Kidney (tissue), 14 donors: ENCODE data around the gene HHAT. TPM values are rescaled to one million over a fixed set of nuclear protein-coding genes. Genes with fewer than 3 reads are reported as not detected.
"Not testable (repeated sequence)": the region's sequence is repeated elsewhere in the genome, so short reads cannot be mapped to it uniquely, and the experiment has no call there.

Source experiments
- DNase-seq, 5 donors: peaks; one replicate each; pipeline ENCODE4 v3.0.0-alpha.2; 2013 to 2020
- FAIRE-seq: peaks from 2 replicates; lab custom pipeline; 2012; peaks lifted over from hg19 to GRCh38; lab: Jason Lieb, UNC
- H3K27ac ChIP-seq, 2 donors: one replicate each; pipeline ENCODE4 v1.7.0; 2013; ENCODE audit warnings: low read depth in 2 of 2, low read length in 2 of 2, inconsistent platforms in 1 of 2
- H3K27me3 ChIP-seq: one replicate; pipeline ENCODE4 v1.7.1; 2013; ENCODE audit warnings: low read length, inconsistent platforms; ENCODE audit not compliant: control insufficient read depth, insufficient read depth
- H3K36me3 ChIP-seq, 3 donors: one replicate each; pipeline versions ENCODE4 v1.7.0 to v1.7.1; 2013; ENCODE audit warnings: low read length in 3 of 3, control low read depth in 1 of 3, inconsistent platforms in 1 of 3; ENCODE audit not compliant: insufficient read depth in 3 of 3, control insufficient read depth in 2 of 3
- H3K4me1 ChIP-seq, 3 donors: one replicate each; pipeline versions ENCODE4 v1.7.0 to v1.7.1; 2013; ENCODE audit warnings: low read length in 3 of 3, inconsistent platforms in 1 of 3, low read depth in 1 of 3; ENCODE audit not compliant: control insufficient read depth in 2 of 3, insufficient read depth in 2 of 3
- H3K4me3 ChIP-seq, 3 donors: one replicate each; pipeline versions ENCODE4 v1.7.0 to v1.8.1; 2013; ENCODE audit warnings: low read length in 3 of 3, control low read depth in 1 of 3, inconsistent platforms in 1 of 3
- H3K9ac ChIP-seq, 3 donors: one replicate each; pipeline versions ENCODE4 v1.7.0 to v1.7.1; 2013; ENCODE audit warnings: low read length in 3 of 3, control low read depth in 1 of 3, inconsistent platforms in 1 of 3
- H3K9me3 ChIP-seq, 3 donors: one replicate each; pipeline versions ENCODE4 v1.7.0 to v1.7.1; 2013; ENCODE audit warnings: low read length in 3 of 3, control low read depth in 1 of 3, inconsistent platforms in 1 of 3; ENCODE audit not compliant: control insufficient read depth in 2 of 3, insufficient read depth in 1 of 3
- CTCF ChIP-seq: IDR thresholded peaks from 3 replicates; pipeline ENCODE4 v1.5.1; 2012; ENCODE audit warnings: mild to moderate bottlenecking, moderate library complexity, borderline replicate concordance; ENCODE audit not compliant: insufficient read depth; ENCODE audit errors: extremely low read depth
- intact Hi-C: fragments of 100-400 bp; cut with DNase I; formaldehyde crosslinking; loops from one replicate; pipeline ENCODE4 v1.11.1; 2022
- polyA plus RNA-seq: library from polyadenylated mRNA; stranded (reverse); fragments of 350-450 nt; fragmentation: Illumina TruSeq; extraction: RNeasy Lipid Tissue Mini Kit (QIAGEN cat#74804); gene quantifications from one replicate; pipeline ENCODE4 v1.2.3, GENCODE V29; 2014; ENCODE audit warnings: low read depth, low replicate concordance; ENCODE audit not compliant: insufficient read depth
- total RNA-seq: library from RNA; stranded (reverse); fragmentation: NEBNext Ultra II Directional; extraction: Animal tissue kit (Norgen Biotek cat#: 25700); gene quantifications from one replicate; pipeline ENCODE4 v1.2.1, GENCODE V29; 2021
- donor health status: control.
- donor health status: control.
- donor health status: control.
- donor health status: control.
- donor health status: control.
- donor health status: DM: yes; HTN: yes; CAD: no.
- donor health status: Normal renal cell carcinoma (clear cell type).

The HHAT gene
- total and polyA plus RNA-seq, 2 donors from 2014 or later, result 5.5 to 9.7 TPM

DNA sequence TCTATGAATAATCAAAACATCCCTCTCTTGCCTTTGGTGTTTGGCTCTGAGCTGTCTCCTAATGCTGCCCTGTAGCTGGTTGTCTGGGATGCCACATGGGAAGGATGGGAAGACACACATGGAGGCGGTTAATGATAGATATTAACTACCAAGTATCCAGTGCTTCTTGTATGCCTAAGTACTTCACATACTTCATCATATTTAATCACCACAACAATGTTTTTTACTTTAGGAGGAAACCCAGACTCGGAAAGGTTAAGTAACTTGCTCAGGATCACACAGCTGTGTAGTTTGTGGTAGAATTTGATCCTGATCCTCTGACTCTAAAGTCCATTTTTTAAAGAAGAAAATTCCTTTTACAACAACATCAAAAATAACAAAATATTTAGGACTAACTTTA, 88.0 kb downstream of the HHAT start:
- no peak for FAIRE-seq
- no peak overlapping the region for H3K27ac ChIP-seq
- H3K36me3 ChIP-seq, result no peaks in the 10 kb centered on the region
- no peak overlapping the region for H3K9ac ChIP-seq
- DNase-seq, result no peak
- no peaks in the 10 kb centered on the region for H3K27me3 ChIP-seq
- H3K9me3 ChIP-seq, result no peaks in the 10 kb centered on the region
- TF ChIP-seq CTCF, result no peak
- no peak overlapping the region for H3K4me3 ChIP-seq
- intact Hi-C loops, result no loop called here
- no peaks in the 10 kb centered on the region for H3K4me1 ChIP-seq

GRCh38 chr1:210417881-210418280, 89.2 kb downstream of the HHAT start:
- FAIRE-seq, result no peak
- H3K9me3 ChIP-seq, result no peaks in the 10 kb centered on the region
- H3K9ac ChIP-seq, result no peak overlapping the region
- H3K4me1 ChIP-seq, result no peaks in the 10 kb centered on the region
- H3K36me3 ChIP-seq, result no peaks in the 10 kb centered on the region
- TF ChIP-seq CTCF, result no peak
- no peaks in the 10 kb centered on the region for H3K27me3 ChIP-seq
- no peak overlapping the region for H3K27ac ChIP-seq
- intact Hi-C loops, result no loop called here
- no peak for DNase-seq
- H3K4me3 ChIP-seq, result no peak overlapping the region

GRCh38 chr1:210418863-210419650, 90.4 kb downstream of the HHAT start:
- intact Hi-C loops, result no loop called here
- H3K36me3 ChIP-seq, result no peaks in the 10 kb centered on the region
- FAIRE-seq, result no peak

GRCh38 chr1:210426696-210427095, 98.0 kb downstream of the HHAT start:
- FAIRE-seq, H3K4me3 ChIP-seq, H3K4me1 ChIP-seq, H3K9me3 ChIP-seq, H3K36me3 ChIP-seq, DNase-seq, H3K27me3 ChIP-seq, H3K9ac ChIP-seq, intact Hi-C loops, H3K27ac ChIP-seq: not testable (repeated sequence)

More at GRCh38 chr1:210418863-210419650, 90.4 kb downstream of the HHAT start:
- H3K27me3 ChIP-seq, result no peaks in the 10 kb centered on the region
- no peaks in the 10 kb centered on the region for H3K9me3 ChIP-seq
- H3K4me3 ChIP-seq, result no peak overlapping the region
- no peaks in the 10 kb centered on the region for H3K4me1 ChIP-seq
- no peak overlapping the region for H3K27ac ChIP-seq
- TF ChIP-seq CTCF, result no peak
- no peak overlapping the region for H3K9ac ChIP-seq
- no peak for DNase-seq
